CD14-positive monocyte (primary cell): ENCODE results near the gene ITPR1. TPM values are rescaled to one million over a fixed set of nuclear protein-coding genes. Genes with fewer than 3 reads are reported as not detected.

Experiments used
- DNase-seq, 3 donors: peaks; one replicate each; pipeline ENCODE4 v3.0.0-alpha.2; 2011 to 2022
- H2AFZ ChIP-seq: 2 replicates; pipeline ENCODE4 v1.6.0; 2012; ENCODE audit warnings: mild to moderate bottlenecking, low read depth, low read length, inconsistent platforms; ENCODE audit not compliant: insufficient read depth, poor library complexity, severe bottlenecking
- H3K27ac ChIP-seq, 2 donors: 1 replicate in 1 of 2; 2 replicates in 1 of 2; pipeline ENCODE4 v1.5.1; 2012 to 2013; ENCODE audit warnings: low read length in 2 of 2, control low read depth in 1 of 2, inconsistent platforms in 1 of 2, low read depth in 1 of 2, mild to moderate bottlenecking in 1 of 2
- H3K27me3 ChIP-seq, 2 donors: one replicate each; pipeline versions ENCODE4 v1.6.0 to v1.6.1; 2011 to 2013; ENCODE audit warnings: low read length in 2 of 2; ENCODE audit not compliant: control insufficient read depth in 2 of 2, insufficient read depth in 2 of 2
- H3K36me3 ChIP-seq, 2 donors: replicated peaks in 1 of 2; 1 replicate in 1 of 2; 2 replicates in 1 of 2; pipeline versions ENCODE4 v1.5.1 to v1.6.1; 2012 to 2013; ENCODE audit warnings: low read length in 2 of 2, control low read depth in 1 of 2, inconsistent platforms in 1 of 2, mild to moderate bottlenecking in 1 of 2; ENCODE audit not compliant: insufficient read depth in 2 of 2, control insufficient read depth in 1 of 2
- H3K4me1 ChIP-seq, 2 donors: 1 replicate in 1 of 2; 2 replicates in 1 of 2; pipeline versions ENCODE4 v1.5.1 to v1.6.1; 2012 to 2013; ENCODE audit warnings: low read length in 2 of 2, control low read depth in 1 of 2, inconsistent platforms in 1 of 2, mild to moderate bottlenecking in 1 of 2, moderate library complexity in 1 of 2; ENCODE audit not compliant: insufficient read depth in 2 of 2, control insufficient read depth in 1 of 2
- H3K4me2 ChIP-seq: replicated peaks from 2 replicates; pipeline ENCODE3; 2012; ENCODE audit warnings: low read length, moderate library complexity, mild to moderate bottlenecking; ENCODE audit not compliant: poor library complexity, severe bottlenecking; ENCODE audit errors: extremely low read depth
- H3K4me3 ChIP-seq, 3 experiments: fragments of 200-600 bp in 1 of 3; sonication (generic) in 1 of 3; replicated peaks in 1 of 3; 1 replicate in 2 of 3; 2 replicates in 1 of 3; pipeline ENCODE4 v1.5.1; 2011 to 2013; ENCODE audit warnings: low read length in 3 of 3, mild to moderate bottlenecking in 3 of 3, control low read depth in 2 of 3, low read depth in 2 of 3, inconsistent platforms in 1 of 3, moderate library complexity in 1 of 3
- H3K79me2 ChIP-seq: 2 replicates; pipeline ENCODE4 v1.6.0; 2012; ENCODE audit warnings: mild to moderate bottlenecking, control low read depth, inconsistent platforms, low read length, moderate library complexity; ENCODE audit not compliant: insufficient read depth
- H3K9ac ChIP-seq: 2 replicates; pipeline ENCODE4 v1.6.0; 2017; ENCODE audit warnings: low read length, mild to moderate bottlenecking; ENCODE audit not compliant: insufficient read depth, poor library complexity, severe bottlenecking
- H3K9me3 ChIP-seq, 2 donors: replicated peaks in 1 of 2; 1 replicate in 1 of 2; 2 replicates in 1 of 2; pipeline versions ENCODE4 v1.5.1 to v1.6.1; 2012 to 2013; ENCODE audit warnings: low read length in 2 of 2, control low read depth in 1 of 2; ENCODE audit not compliant: control insufficient read depth in 1 of 2, insufficient read depth in 1 of 2
- H4K20me1 ChIP-seq: 2 replicates; pipeline ENCODE4 v1.6.0; 2012; ENCODE audit warnings: mild to moderate bottlenecking, low read length, control low read depth, moderate library complexity; ENCODE audit not compliant: insufficient read depth
- H3K27ac Mint-ChIP-seq, 7 donors: one replicate each; pipeline ENCODE4 v1.8.0; 2020; ENCODE audit warnings: mild to moderate bottlenecking in 7 of 7, mixed read lengths in 7 of 7, moderate library complexity in 6 of 7, inconsistent platforms in 2 of 7
- H3K27me3 Mint-ChIP-seq, 3 donors: one replicate each; pipeline ENCODE4 v1.8.0; 2021 to 2022; ENCODE audit warnings: low read depth in 3 of 3, mild to moderate bottlenecking in 3 of 3, mixed read lengths in 3 of 3, moderate library complexity in 3 of 3, inconsistent platforms in 1 of 3
- H3K36me3 Mint-ChIP-seq, 2 donors: one replicate each; pipeline ENCODE4 v1.8.0; 2020; ENCODE audit warnings: mixed read lengths in 2 of 2, inconsistent platforms in 1 of 2, mild to moderate bottlenecking in 1 of 2
- H3K4me1 Mint-ChIP-seq: one replicate; pipeline ENCODE4 v1.8.0; 2020; ENCODE audit warnings: mild to moderate bottlenecking, mixed read lengths
- H3K4me3 Mint-ChIP-seq, 2 donors: one replicate each; pipeline ENCODE4 v1.8.0; 2020; ENCODE audit warnings: mild to moderate bottlenecking in 2 of 2, mixed read lengths in 2 of 2, moderate library complexity in 1 of 2
- H3K9me3 Mint-ChIP-seq, 7 donors: one replicate each; pipeline ENCODE4 v1.8.0; 2020 to 2022; ENCODE audit warnings: mixed read lengths in 7 of 7, mild to moderate bottlenecking in 6 of 7, moderate library complexity in 6 of 7, inconsistent platforms in 2 of 7
- WGBS: methylation state at CpG from one replicate; pipeline ENCODE4 v1.1.5; 2013; ENCODE audit warnings: missing lambda C conversion rate; ENCODE audit not compliant: insufficient coverage; 5-methylcytosine and 5-hydroxymethylcytosine counted together
- intact Hi-C, 2 donors: fragments of 100-400 bp; cut with micrococcal nuclease; formaldehyde crosslinking; loops; one replicate each; pipeline versions ENCODE4 v1.15.0 to v1.15.1; 2023
- polyA plus RNA-seq, 3 donors: library from polyadenylated mRNA; depleted of rRNA in 1 of 3; unstranded in 2 of 3; stranded (reverse) in 1 of 3; fragments of 300-500 nt in 2 of 3; fragments of >200 nt in 1 of 3; fragmentation: Illumina TruSeq in 2 of 3; gene quantifications; 1 replicate in 2 of 3; 2 replicates in 1 of 3; pipeline ENCODE4 v1.2.3, GENCODE V29; 2012 to 2021
- TF ChIP-seq, protein P1 (sequence below): fragments of 200-600 bp; IDR thresholded peaks from one replicate; pipeline ENCODE4 v1.8.0; 2022; ENCODE audit warnings: antibody characterized with exemption, mild to moderate bottlenecking

ITPR1 gene
- polyA plus RNA-seq, 3 donors, result 3.2 to 21.1 (median 7.1) TPM

DNA sequence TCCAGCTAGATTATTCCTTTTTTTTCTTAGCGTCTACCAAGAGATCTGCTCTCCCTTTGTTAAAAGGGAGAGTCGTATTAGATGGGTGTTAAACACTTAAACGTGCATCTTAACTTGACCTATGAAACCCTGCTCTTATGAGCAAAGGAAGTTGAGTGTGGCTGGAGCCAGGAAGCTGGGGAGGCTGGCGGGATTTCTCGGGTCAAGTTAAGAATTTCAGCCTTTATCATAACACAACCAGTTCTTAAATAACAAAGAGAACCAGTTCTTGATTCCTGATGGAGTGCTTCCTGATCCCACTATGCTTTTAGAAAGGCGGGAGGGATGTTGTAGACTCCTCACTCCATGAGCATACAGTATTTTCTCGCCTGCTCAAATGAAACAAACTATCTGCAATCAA is 215.1 kb downstream of the ITPR1 start:
- TF ChIP-seq, protein P1, sequence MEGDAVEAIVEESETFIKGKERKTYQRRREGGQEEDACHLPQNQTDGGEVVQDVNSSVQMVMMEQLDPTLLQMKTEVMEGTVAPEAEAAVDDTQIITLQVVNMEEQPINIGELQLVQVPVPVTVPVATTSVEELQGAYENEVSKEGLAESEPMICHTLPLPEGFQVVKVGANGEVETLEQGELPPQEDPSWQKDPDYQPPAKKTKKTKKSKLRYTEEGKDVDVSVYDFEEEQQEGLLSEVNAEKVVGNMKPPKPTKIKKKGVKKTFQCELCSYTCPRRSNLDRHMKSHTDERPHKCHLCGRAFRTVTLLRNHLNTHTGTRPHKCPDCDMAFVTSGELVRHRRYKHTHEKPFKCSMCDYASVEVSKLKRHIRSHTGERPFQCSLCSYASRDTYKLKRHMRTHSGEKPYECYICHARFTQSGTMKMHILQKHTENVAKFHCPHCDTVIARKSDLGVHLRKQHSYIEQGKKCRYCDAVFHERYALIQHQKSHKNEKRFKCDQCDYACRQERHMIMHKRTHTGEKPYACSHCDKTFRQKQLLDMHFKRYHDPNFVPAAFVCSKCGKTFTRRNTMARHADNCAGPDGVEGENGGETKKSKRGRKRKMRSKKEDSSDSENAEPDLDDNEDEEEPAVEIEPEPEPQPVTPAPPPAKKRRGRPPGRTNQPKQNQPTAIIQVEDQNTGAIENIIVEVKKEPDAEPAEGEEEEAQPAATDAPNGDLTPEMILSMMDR, result no peak
- peaks cover 11 to 12% of the 10 kb centered on the region in 2 donors for H3K4me1 ChIP-seq
- no CpG with 5 or more reads among the region's 7 CpGs for WGBS
- peaks cover 55 to 88% of the 10 kb centered on the region in 2 donors for H3K36me3 ChIP-seq
- peaks cover 13% of the 10 kb centered on the region for H3K4me1 Mint-ChIP-seq
- H3K36me3 Mint-ChIP-seq, result peaks cover 68 to 83% of the 10 kb centered on the region in 2 donors
- H3K27ac ChIP-seq, result no peak overlapping the region
- no peak overlapping the region for H3K4me3 ChIP-seq
- H3K9me3 Mint-ChIP-seq, result peaks cover 0 to 3% (median 0%) of the 10 kb centered on the region in 7 donors
- no peak overlapping the region for H3K9ac ChIP-seq
- DNase-seq, result no peak
- no peaks in the 10 kb centered on the region for H3K27me3 ChIP-seq
- H4K20me1 ChIP-seq, result no peaks in the 10 kb centered on the region
- no peaks in the 10 kb centered on the region for H3K79me2 ChIP-seq
- H2AFZ ChIP-seq, result no peak overlapping the region
- H3K27ac Mint-ChIP-seq, result no peak overlapping the region
- intact Hi-C loops, result no loop called here
- H3K4me2 ChIP-seq, result no peak overlapping the region
- H3K9me3 ChIP-seq, result no peaks in the 10 kb centered on the region
- no peak overlapping the region for H3K4me3 Mint-ChIP-seq
- no peaks in the 10 kb centered on the region for H3K27me3 Mint-ChIP-seq

GRCh38 chr3:4709341-4709740 is 216.2 kb downstream of the ITPR1 start:
- TF ChIP-seq, protein P1, result no peak
- Histone ChIP-seq H3K9me3 (no peaks in the 10 kb centered on the region), H3K36me3 (peaks cover 58 to 88% of the 10 kb centered on the region in 2 donors), H4K20me1 (no peaks in the 10 kb centered on the region), H3K4me1 (peaks cover 11 to 12% of the 10 kb centered on the region in 2 donors), H3K9ac (no peak overlapping the region), H3K79me2 (no peaks in the 10 kb centered on the region), H3K4me3 (no peak overlapping the region), H2AFZ (no peak overlapping the region), H3K27ac (no peak overlapping the region), H3K27me3 (no peaks in the 10 kb centered on the region), H3K4me2 (no peak overlapping the region)
- 50% methylated on average over 1 of the region's 1 CpG for WGBS
- peak overlapping the region in 1 of 7 donors; percentile 51 for H3K27ac Mint-ChIP-seq
- H3K4me1 Mint-ChIP-seq, result peaks cover 13% of the 10 kb centered on the region
- no peaks in the 10 kb centered on the region for H3K27me3 Mint-ChIP-seq
- intact Hi-C loops, result no loop called here
- H3K4me3 Mint-ChIP-seq, result no peak overlapping the region
- no peak for DNase-seq
- peaks cover 0 to 3% (median 0%) of the 10 kb centered on the region in 7 donors for H3K9me3 Mint-ChIP-seq
- peaks cover 70 to 83% of the 10 kb centered on the region in 2 donors for H3K36me3 Mint-ChIP-seq
